OCI-LY3 (cell line): Measurements from ENCODE around the gene NBPF12.
"Not testable (repeated sequence)": the region's sequence is repeated elsewhere in the genome, so short reads cannot be mapped to it uniquely, and the experiment has no call there.

Experiments used
- CTCF ChIP-seq: fragments of 200-600, 300-600 bp; sonication (generic); IDR thresholded peaks from 2 replicates; pipeline ENCODE4 v1.5.1; 2014; ENCODE audit warnings: antibody characterized with exemption, low read length, low read depth
- EZH2phosphoT487 ChIP-seq: fragments of 200-600 bp; shearing (Covaris generic); IDR thresholded peaks from 2 replicates; pipeline ENCODE4 v1.6.1; 2018; ENCODE audit warnings: antibody characterized with exemption, mixed run types, low read depth

DNA sequence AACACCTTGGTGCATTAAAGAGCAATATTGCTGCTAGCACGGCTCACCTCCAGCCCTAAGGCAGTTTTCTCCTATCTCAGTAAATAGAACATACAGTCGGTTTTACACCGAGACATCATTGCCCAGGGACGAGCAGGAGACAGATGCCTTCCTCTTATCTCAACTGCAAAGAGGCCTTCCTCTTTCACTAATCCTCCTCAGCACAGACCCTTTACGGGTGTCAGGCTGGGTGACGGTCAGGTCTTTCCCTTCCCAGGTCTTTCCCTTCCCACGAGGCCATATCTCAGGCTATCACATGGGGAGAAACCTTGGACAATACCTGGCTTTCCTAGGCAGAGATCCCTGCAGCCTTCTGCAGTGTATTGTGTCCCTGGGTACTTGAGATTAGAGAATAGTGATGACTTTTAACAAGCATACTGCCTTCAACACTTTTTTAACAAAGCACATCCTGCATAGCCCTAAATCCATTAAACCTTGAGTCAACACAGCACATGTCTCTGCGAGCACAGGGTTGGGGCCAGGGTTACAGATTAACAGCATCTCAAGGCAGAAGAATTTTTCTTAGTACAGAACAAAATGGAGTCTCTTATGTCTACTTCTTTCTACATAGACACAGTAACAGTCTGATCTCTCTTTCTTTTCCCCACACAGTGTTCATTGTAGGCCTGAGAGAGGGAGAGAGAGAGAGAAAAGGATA, 30.4 kb upstream of the NBPF12 start:
- not testable (repeated sequence) for TF ChIP-seq CTCF, EZH2phosphoT487
